NCI-H1417 treated with DMSO at 0.1 percent for 48 hours (cell line): ENCODE results near the gene CCDC150.
"Not testable (repeated sequence)": the region's sequence is repeated elsewhere in the genome, so short reads cannot be mapped to it uniquely, and the experiment has no call there.

ENCODE experiments used
- DNase-seq: peaks from one replicate; lab custom pipeline; 2025; lab: John Stamatoyannopoulos, UW

Gene CCDC150

DNA sequence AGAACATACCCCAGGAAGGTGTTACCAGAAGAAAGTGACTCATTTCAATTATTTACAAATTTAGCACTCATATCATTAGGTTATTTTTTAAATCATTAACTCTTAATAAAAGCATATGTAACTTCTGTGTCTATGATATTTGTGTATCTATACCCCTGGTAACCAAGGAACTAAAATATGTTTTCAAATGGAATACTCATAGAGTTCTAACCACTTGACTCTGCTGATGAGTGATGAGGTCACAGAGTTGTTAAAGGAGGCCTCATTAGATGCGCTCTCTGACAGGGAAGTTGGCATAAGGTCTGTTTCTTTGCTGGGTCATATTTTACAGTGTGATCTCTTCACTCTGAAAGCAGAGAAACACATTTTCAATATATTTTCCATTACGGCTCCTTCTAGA is 73.4 kb downstream of the CCDC150 start:
- DNase-seq = no peak

DNA sequence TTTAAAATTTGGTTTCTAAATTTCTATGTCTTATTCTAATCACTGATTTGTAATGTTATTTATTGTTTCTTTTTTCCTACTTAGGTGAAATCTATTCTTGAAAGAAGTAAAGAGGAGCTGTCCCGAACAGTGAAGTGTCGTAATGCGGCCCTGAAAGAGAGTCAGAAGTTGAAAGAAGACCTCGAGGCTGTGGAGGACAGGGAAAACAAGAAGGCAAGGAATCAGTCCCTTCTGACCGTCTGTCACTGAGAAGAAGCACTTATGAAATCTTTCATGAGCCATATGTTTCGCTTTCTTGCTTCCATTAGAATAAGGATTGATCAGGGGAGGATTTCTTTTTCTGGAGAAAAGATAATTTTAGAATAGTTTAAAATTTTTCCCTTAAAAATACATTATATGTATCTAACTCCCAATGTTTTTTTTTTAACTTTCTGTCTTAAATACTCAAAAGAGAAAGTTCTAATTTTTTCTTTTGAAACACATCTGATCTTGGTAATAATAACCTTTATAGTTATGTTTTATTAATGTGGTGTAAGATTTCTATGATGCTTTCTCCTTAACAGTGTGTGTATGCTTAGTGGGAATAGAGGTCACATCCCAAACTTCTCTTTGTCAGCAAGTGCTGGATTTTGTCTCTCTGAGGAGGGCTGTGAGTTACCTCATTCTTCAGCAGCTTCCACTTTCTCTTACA is 79.0 kb downstream of the CCDC150 start:
- no peak for DNase-seq

DNA sequence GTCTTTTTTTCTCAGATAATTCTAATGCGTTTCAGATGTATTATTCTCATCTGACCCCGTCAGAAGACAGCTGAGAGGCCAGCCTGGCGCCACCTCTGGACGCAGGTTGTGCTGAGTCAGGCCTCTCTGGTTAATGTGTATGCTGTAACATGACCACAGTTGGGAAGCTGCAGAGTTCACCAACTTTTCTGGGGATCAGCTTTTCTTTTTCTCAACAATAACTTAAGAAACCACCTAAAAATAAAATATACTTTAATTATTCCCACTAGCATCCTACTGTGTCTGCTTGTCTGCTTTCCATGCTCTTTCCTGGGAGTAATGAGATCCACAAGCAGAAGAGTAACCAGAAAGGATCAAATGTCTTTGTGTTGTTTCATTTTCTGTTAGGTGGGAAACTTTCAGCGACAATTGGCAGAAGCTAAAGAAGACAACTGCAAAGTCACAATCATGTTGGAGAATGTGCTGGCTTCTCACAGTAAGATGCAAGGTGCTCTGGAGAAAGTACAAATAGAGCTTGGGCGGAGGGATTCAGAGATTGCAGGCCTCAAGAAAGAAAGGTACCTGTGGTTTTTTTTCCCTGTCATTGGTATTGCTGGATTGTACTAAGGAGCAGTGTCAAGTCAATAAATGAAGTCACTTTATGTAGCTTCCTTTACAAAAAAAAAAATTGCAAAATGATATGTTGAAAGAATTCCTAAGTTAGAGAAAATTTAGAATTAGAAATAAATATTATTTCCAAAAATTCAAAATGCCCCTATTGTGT is 79.8 kb downstream of the CCDC150 start:
- DNase-seq = no peak

DNA sequence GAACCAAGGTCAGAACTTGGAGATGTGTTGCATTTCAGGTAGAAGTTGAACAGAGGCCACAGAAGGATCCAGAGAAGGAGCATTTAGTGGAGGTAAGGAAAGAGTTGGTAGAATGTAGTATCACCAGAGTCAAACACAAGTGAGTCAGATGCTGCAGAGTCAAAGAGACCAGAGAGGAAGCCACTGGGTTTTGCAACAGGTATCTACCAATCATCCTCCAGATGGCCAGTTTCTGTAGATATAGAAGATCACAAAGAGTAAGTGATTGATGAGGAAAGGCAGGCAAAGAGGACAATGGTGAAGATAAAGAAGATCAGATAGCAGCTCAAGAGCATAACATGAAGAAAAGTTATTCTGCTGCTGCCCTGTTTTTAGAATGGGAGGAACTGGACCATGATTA is 84.1 kb downstream of the CCDC150 start:
- no peak for DNase-seq

DNA sequence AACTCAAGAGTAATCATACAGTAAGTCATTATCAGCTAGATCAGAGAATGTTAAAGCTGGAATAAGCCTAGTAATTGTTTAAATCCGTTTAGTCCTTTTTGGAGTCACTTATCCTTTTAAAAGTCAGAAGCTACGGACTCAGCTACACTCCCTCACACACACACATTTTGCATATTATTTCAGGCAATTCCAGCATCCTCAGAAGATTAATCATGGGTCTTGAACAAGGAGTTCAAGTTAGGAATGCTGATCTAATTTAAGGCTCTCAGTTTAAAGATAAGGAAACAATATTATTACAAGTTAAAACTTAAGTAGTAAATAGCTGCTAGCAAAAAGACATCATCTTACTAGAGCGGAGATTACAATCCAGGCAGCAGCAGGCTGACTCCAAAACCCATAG is 85.7 kb downstream of the CCDC150 start:
- DNase-seq = no peak

DNA sequence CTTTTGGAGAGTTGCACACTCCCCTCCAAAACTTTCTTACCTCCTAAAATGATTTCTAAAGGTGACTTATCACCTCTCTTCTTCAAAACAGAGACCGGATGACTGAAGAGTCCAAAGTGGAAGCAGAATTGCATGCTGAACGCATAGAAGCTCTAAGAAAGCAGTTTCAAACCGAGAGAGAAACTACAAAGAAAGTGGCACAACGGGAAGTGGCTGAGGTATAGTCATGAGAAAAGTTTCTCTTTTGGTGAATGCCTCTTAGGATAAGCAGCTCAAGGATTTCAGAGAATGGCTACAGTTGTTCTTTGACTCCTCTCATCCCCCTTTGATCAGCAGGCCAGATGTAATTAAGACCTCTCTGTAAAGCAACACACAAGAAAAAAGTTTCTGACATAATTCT is 86.4 kb downstream of the CCDC150 start:
- DNase-seq = no peak

DNA sequence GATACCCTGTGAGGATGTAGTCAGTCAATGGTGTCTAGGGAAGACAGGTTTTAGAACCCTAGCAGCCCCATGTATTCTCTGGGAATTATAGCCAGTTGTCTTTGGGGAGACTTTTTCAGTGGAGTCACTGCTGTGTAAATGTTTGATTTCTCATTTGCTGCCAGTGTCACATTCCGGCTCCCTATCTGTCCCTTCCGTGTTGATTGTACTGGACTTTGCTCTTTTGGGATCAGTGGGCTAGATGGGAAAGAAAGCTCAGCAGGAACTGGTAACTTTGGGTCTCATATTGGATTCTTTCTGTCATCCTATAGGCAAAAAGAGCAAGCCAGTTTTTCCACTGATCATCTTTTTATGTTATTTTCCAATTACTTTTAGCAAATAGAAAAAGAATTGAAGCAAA is 89.9 kb downstream of the CCDC150 start:
- no peak for DNase-seq

DNA sequence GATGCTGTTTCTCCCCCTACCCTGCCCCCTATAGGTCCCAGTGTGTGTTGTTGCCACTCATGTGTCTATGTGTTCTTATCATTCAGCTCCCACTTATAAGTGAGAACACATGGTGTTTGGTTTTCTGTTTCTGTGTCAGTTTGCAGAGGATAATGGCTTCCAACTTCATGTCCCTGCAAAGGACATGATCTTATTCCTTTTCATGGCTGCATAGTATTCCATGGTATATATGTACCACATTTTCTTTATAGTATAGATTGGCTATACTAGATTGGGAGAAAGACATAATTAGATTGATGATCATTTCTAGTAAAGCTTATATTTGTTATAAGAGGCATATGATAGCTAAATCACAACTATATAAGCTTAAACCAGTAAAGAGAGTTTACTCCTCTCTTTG is 97.1 kb downstream of the CCDC150 start:
- DNase-seq = not testable (repeated sequence)

DNA sequence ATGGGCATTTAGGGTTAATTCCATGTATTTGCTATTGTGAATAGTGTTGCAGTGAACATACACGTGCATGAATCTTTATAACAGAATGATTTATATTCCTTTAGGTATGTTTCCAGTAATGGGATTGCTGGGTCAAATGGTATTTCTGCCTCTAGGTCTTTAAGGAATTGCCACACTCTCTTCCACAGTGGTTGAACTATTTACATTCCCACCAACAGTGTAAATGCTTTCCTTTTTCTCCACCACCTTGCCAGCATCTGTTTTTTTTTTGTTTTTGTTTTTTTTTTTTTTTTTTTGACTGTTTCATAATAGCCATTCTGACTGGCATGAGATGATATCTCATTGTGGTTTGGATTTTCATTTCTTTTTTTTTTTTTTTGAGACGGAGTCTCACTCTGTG is 97.5 kb downstream of the CCDC150 start:
- DNase-seq = no peak

DNA sequence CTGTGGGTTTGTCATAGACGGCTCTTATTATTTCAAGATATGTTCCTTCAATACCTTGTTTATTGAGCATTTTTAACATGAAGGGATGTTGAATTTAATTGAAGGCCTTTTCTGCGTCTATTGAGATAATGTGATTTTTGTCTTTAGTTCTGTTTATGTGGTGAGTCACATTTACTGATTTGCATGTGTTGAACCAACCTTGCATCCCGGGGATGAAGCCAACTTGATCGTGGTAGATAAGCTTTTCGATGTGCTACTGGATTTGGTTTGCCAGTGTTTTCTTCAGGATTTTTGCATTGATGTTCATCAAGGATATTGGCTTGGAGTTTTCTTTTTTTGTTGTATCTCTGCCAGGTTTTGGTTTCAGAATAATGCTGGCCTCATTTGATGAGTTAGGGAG is 99.5 kb downstream of the CCDC150 start:
- no peak for DNase-seq

DNA sequence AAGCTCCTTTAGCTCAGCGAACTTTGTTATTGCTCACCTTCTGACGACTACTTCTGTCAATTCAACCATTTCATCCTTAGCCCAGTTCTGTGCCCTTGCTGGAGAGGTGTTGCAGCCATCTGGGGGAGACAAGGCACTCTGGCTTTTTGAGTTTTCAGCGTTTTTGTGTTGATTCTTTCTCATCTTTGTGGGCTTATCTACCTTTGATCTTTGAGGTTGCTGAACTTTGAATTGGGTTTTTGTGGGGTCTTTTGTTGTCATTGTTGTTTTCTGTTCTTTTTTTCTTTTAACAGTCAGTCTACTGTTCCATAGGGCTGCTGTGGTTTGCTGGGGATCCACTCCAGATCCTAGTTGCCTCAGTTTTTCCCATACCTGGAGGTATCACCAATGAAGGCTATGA is 102.7 kb downstream of the CCDC150 start:
- no peak for DNase-seq

DNA sequence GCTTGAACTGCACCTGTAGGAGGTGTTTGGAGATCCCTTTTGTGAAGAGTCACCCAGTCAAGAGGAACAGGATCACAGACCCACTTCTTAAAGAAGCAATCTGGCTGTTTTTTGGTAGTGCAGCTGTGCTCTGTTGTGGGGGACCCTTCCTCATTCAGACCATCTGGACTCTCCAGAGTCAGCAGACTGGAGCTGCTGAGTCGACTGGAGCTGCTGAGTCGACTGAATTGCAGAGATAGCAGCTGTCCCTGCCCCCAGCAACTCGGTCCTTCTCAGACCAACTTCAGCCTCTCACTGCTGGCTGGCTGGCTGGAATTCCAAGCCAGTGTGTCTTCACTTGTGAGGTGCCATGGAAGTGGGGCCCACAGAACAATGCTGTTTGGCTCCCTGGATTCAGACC is 103.2 kb downstream of the CCDC150 start:
- DNase-seq = no peak

DNA sequence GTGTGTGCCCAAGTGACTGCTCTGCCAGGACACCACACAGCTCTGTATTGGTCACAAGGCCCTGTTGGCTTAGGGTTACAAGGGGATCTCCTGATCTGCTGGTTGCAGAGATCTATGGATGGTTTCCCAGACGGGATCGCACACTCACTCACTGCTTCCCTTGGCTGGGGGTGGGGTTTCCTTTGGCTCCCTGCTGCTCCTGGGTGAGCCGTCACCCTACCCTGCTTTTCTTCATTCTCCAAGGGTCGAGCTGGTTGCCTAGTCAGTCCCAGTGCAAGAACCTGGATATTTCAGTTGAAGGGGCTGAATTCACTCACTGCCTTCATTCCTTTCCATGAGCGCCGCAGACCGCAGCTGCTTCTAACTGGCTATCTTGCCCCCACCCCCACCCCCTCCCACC is 103.7 kb downstream of the CCDC150 start:
- no peak for DNase-seq

DNA sequence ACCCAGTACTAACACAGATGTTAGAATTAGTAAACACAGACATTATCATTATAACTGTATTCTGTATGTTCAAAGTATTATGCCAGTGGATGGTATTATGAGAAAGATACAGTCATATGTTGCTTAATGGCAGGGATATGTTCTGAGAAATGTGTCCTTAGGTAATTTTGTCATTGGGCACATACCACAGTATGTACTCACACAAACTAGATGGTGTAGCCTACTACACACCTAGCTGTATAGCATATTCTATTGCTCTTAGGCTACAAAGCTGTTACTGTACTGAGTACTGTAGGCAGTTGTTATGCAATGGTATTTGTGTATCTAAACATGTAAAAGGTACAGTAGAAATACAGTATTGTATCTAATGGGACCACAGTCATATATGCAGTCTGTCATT is 106.2 kb downstream of the CCDC150 start:
- no peak for DNase-seq

DNA sequence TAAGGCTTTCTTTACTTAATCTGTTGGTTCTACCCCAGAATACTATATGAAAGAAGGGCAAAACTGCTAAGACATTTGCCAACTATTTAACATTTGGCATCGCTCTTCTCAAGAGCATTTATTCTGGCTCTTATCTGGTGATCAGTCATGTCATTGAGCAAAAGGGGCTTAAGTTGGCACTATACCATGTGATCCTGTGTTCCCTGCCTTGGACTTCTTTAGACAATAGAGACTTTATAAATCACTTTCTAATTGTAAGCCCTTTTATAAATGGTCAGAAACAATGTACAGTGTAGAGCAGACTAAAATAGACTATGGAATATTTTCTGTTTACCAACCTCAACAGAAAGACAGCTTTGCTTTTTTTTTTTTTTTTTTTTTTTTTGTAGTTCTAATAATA is 107.9 kb downstream of the CCDC150 start:
- no peak for DNase-seq

DNA sequence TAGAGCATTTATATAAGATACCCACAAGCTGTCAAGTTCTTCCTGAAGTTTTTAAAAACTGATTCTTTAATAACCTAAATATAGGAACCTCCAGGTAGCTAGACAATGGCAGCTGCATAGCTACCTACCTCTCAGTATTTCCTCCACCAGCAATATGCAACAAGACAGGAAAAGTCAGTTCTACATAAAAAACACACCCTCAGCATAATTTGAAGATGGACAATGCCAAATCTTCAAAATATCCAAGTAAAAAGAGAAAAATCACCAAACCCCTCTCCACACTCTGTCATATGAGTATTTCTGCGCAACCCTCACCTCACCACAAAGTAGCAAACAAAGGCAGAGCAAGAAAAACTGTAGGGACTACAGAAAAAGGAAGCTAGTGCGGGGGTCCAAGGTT is 108.6 kb downstream of the CCDC150 start:
- no peak for DNase-seq

DNA sequence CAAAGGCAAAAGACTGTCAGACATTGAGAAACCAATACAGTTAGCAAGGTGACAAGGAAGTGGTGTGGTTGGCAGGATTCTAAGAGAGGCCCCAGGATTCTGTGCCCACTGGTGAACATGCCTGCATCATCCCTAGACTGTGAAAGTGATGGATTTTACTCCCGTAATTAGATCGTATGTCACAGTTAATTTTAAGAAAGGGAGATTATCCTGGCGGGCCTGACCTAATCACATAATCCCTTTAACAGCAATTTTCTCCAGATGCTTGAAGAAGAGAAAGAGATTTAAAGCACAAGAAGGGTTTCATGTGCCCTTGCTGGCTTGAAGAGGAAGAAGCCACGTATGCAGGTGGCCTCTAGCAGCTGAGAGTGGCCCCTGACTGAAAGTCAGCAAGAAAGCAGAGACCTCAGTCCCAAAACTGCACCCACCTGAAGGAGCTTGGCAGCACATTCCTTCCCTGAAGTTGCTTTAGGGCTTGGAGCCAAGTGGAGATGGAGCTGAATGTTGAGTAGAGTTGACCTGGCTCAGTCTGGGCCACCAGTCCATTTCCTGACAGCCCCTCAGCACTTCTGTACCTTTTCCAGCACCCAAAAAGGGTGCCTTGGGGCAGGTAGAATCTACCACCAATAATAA is 110.9 kb downstream of the CCDC150 start:
- no peak for DNase-seq

DNA sequence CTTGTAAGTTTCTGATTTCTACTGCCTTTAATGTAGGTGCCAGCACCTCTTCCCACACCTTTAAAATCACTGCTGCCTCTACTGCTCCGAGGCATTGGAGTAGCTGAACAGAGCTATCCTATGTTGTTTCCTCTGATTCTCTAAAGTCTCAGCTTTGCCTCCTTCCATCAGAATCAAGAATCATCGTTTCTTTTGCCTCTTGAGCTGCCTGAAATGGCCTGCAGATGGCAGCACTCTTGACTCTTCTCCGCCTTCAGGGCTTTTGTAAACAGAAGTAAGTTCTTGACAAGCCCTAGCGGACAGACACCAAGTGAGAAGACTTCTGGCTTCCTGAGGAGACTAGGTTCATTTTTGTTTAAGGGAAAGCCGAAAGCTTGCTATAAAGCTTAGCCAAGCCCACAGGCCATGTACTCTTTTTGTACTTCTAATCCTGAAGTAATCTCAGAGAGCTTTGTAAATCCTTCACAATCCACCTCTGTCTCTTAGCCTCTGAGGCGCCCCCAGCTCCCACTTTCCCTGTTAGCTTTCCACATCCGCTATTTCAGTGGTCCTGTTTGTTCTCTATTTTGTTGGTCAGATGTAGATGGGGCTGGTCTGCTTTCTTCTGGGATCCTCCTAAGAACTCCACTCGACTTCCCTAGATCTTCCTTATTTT is 111.6 kb downstream of the CCDC150 start:
- no peak for DNase-seq

DNA sequence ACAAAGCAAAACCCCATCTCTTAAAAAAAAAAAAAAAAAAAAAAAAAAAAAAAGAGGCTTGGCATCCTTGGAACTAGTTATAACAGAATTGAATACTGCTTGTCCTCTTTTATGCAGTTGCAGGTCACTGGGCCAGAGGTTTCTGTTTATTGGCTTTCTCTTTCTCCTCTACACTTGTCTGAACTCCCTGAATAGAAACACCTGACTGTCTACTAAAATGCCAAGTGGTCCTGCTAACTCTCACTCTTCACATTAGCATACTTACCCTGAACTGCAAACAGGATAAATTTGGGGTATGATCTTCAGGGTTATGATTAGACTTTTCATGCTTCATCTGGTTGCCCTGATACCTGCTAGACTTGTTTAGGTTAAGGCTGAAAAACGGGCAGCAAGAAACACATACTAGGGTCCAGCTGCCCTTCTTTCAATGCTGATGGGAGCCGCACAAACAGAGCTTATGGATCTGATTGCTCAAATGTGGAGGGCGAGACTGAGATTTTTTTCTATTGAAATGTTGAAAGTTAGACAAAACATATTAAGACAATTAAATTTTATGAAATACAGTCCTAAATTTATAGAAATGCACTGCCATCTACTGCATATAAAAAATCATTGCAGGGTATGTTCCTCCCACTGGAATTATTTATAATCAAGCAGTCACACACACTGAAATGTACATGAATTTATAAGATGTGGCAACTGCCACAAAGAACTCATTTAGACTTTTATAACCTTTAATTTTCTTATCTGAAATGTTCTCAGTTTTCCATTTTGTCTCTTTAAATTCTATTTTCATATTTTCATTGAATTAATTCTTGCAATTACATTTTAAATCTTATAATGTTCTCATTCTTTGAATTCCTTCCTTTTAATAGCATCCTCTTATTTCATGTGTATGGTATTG is 119.2 kb downstream of the CCDC150 start:
- DNase-seq = no peak

DNA sequence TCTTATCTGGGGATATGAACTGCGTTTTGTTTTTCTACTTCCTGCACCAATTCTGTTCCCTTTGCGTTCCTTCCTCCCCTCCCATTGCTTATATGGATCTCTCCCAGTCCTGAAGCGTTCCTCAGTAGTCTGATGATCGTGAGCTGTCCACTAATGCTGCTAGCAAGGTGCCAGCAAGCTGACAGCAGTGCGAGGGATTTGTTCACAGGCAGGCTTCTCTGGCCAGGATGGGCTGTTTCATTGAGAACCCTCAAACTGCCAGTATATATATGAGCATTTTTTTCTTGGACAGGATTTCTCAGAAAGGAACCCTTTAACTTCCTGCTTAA is 119.8 kb downstream of the CCDC150 start:
- no peak for DNase-seq

DNA sequence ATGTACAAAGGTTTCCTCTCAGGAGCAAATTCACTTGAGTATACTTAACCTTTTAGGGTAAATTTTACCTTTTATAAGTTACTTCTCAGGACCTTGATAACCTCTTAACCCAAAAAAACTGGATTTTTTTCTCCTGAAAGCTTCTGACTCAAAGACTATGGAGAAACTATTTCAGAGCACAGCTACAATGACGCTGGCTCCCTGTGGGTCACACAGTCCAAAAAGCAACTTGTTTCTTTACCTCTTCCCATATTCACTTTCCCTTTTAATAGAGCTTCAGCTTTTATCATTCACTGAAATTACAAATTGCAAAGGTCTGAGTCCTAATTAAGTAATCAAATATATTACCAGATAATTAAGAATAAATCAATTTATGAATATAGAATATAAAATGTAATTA is 127.6 kb downstream of the CCDC150 start:
- no peak for DNase-seq
